ENCODE data around the gene MORN5.

The MORN5 gene

GRCh38 chr9:122218071-122218934 is 58.6 kb downstream of the MORN5 start:
- DNase-seq = no peak

GRCh38 chr9:122218935-122219855 is 59.5 kb downstream of the MORN5 start:
- DNase-seq = no peak

GRCh38 chr9:122219856-122220672 is 60.4 kb downstream of the MORN5 start:
- DNase-seq = no peak

- DNase-seq = no peak
Observed at GRCh38 chr9:122220673-122221182, 61.0 kb downstream of the MORN5 start.

- DNase-seq = no peak
Observed at GRCh38 chr9:122221183-122221811, 61.6 kb downstream of the MORN5 start.

GRCh38 chr9:122222791-122223190 is 63.1 kb downstream of the MORN5 start:
- no peak for DNase-seq

GRCh38 chr9:122223435-122223834 is 63.7 kb downstream of the MORN5 start:
- DNase-seq = no peak

- no peak for DNase-seq
Observed at GRCh38 chr9:122225312-122226141, 65.8 kb downstream of the MORN5 start.

- DNase-seq = no peak
Observed at GRCh38 chr9:122226142-122226757, 66.5 kb downstream of the MORN5 start.

- peak; percentile 13 for DNase-seq
Observed at GRCh38 chr9:122226758-122227574, 67.3 kb downstream of the MORN5 start.

- DNase-seq = no peak
Observed at GRCh38 chr9:122227575-122227900, 67.8 kb downstream of the MORN5 start.

GRCh38 chr9:122228191-122228567 is 68.5 kb downstream of the MORN5 start:
- no peak for DNase-seq

- DNase-seq = peak; percentile 12
Observed at GRCh38 chr9:122228568-122229484, 69.1 kb downstream of the MORN5 start, which contains the start of gene LHX6. TSS of gene LHX6 (minus strand) at chr9:122228957. CDS start at chr9:122228740, 217 bp downstream.

- DNase-seq = no peak
Observed at GRCh38 chr9:122229485-122229837, 69.8 kb downstream of the MORN5 start.

GRCh38 chr9:122232796-122233306 is 73.1 kb downstream of the MORN5 start:
- no peak for DNase-seq

GRCh38 chr9:122234022-122234748 is 74.5 kb downstream of the MORN5 start:
- no peak for DNase-seq

GRCh38 chr9:122236681-122237080 is 77.0 kb downstream of the MORN5 start:
- DNase-seq = no peak

GRCh38 chr9:122239722-122240121 is 80.0 kb downstream of the MORN5 start:
- no peak for DNase-seq

Data from NCI-H146 (cell line).